ENCODE measurements around the gene MED17. TPM values are rescaled to one million over a fixed set of nuclear protein-coding genes. Genes with fewer than 3 reads are reported as not detected.

The MED17 gene
- total RNA-seq, 1 experiment from 2014 or later: 29.8 TPM

Small RNA genes lying within 50 kb of the gene (small RNA-seq; reads per million reads assigned to genes)
- 0 reads per million in 2 experiments for gene RF00019
- gene SNORA40: 0 reads per million in 2 experiments

Other genes starting within 250 kb of the MED17 start
- gene SMCO4, start 240.9 kb upstream of the MED17 start, total RNA-seq (2014; rRNA removed; shearing (Covaris generic)): 4.8 and 50.7 TPM in 2 replicates
- 12.9 and 15.4 TPM in 2 replicates for gene CEP295, start 122.6 kb upstream of the MED17 start, total RNA-seq (2014; rRNA removed; shearing (Covaris generic))
- gene TAF1D, start 42.8 kb upstream of the MED17 start, total RNA-seq (2014; rRNA removed; shearing (Covaris generic)): 126 and 128 TPM in 2 replicates
- 24.4 and 25.0 TPM in 2 replicates for gene C11orf54, start 42.6 kb upstream of the MED17 start, total RNA-seq (2014; rRNA removed; shearing (Covaris generic))
- not detected in 2 replicates for gene VSTM5, start 66.3 kb downstream of the MED17 start, total RNA-seq (2014; rRNA removed; shearing (Covaris generic))
- not detected in 2 replicates for gene HEPHL1, start 237.1 kb downstream of the MED17 start, total RNA-seq (2014; rRNA removed; shearing (Covaris generic))

All from SK-MEL-5 (cell line).